ENCODE data around the gene IGF1.

Gene IGF1

GRCh38 chr12:102421802-102422583 lies 58.4 kb downstream of the IGF1 start:
- no peak for DNase-seq
- peaks cover 43% of the 10 kb centered on the region for H3K4me1 Mint-ChIP-seq
- TF ChIP-seq CTCF (IDR thresholded peaks at IDR 0.05) = no peak
- no peak overlapping the region for H3K27ac Mint-ChIP-seq
- peaks cover 3% of the 10 kb centered on the region for H3K27me3 Mint-ChIP-seq (ENCODE audit: low read depth, poor library complexity)
- no peaks in the 10 kb centered on the region for H3K9me3 Mint-ChIP-seq
- no peaks in the 10 kb centered on the region for H3K36me3 Mint-ChIP-seq (ENCODE audit: low read depth)
- H3K4me3 Mint-ChIP-seq = no peak overlapping the region

GRCh38 chr12:102419094-102419764 lies 61.1 kb downstream of the IGF1 start:
- TF ChIP-seq CTCF (IDR thresholded peaks at IDR 0.05) = no peak
- no peak overlapping the region for H3K4me3 Mint-ChIP-seq
- no peaks in the 10 kb centered on the region for H3K9me3 Mint-ChIP-seq
- H3K4me1 Mint-ChIP-seq = peaks cover 23% of the 10 kb centered on the region
- no peak for DNase-seq
- no peak overlapping the region for H3K27ac Mint-ChIP-seq
- H3K27me3 Mint-ChIP-seq (ENCODE audit: low read depth, poor library complexity) = peaks cover 7% of the 10 kb centered on the region
- no peaks in the 10 kb centered on the region for H3K36me3 Mint-ChIP-seq (ENCODE audit: low read depth)

- Mint-ChIP-seq H3K4me3 (no peak overlapping the region), H3K9me3 (no peaks in the 10 kb centered on the region), H3K36me3 (ENCODE audit: low read depth) (no peaks in the 10 kb centered on the region), H3K27ac (no peak overlapping the region), H3K27me3 (ENCODE audit: low read depth, poor library complexity) (peaks cover 7% of the 10 kb centered on the region), H3K4me1 (peaks cover 25% of the 10 kb centered on the region)
- DNase-seq = no peak
- TF ChIP-seq CTCF (IDR thresholded peaks at IDR 0.05) = no peak
These were observed 63.3 kb downstream of the IGF1 start for GRCh38 chr12:102417055-102417454.

GRCh38 chr12:102415515-102415914 lies 64.8 kb downstream of the IGF1 start:
- Mint-ChIP-seq H3K36me3 (ENCODE audit: low read depth) (no peaks in the 10 kb centered on the region), H3K27ac (no peak overlapping the region), H3K4me3 (no peak overlapping the region), H3K9me3 (no peaks in the 10 kb centered on the region), H3K27me3 (ENCODE audit: low read depth, poor library complexity) (peaks cover 7% of the 10 kb centered on the region), H3K4me1 (peaks cover 34% of the 10 kb centered on the region)
- DNase-seq = no peak
- no peak for TF ChIP-seq CTCF (IDR thresholded peaks at IDR 0.05)

GRCh38 chr12:102413396-102413795 lies 67.0 kb downstream of the IGF1 start:
- H3K9me3 Mint-ChIP-seq = no peaks in the 10 kb centered on the region
- no peak for DNase-seq
- TF ChIP-seq CTCF (IDR thresholded peaks at IDR 0.05) = no peak
- peaks cover 7% of the 10 kb centered on the region for H3K27me3 Mint-ChIP-seq (ENCODE audit: low read depth, poor library complexity)
- no peak overlapping the region for H3K4me3 Mint-ChIP-seq
- H3K4me1 Mint-ChIP-seq = peaks cover 40% of the 10 kb centered on the region
- no peak overlapping the region for H3K27ac Mint-ChIP-seq
- H3K36me3 Mint-ChIP-seq (ENCODE audit: low read depth) = no peaks in the 10 kb centered on the region

Data from nephron progenitor cell (in vitro differentiated cells).